PC-3 (cell line): Measurements from ENCODE around the gene FOXA3. TPM values are rescaled to one million over a fixed set of nuclear protein-coding genes. Genes with fewer than 3 reads are reported as not detected.

Experiments used
- ATAC-seq: fragments of 200-7000 bp; cut with Tn5 transposase; 2 replicates; pipeline ENCODE4 v1.9.1; 2020; ENCODE audit warnings: mild to moderate bottlenecking, moderate library complexity
- BruUV-seq: library from RNA; stranded (reverse); fragments of 400-500 nt; replicated peaks from 2 replicates; lab custom pipeline; 2021; lab: Mats Ljungman, UMichigan
- CTCF ChIA-PET: fragments of 300-600 bp; sonication (Branson Sonifier 250); formaldehyde crosslinking; loops from one replicate; lab custom pipeline; 2022; ENCODE audit warnings: antibody characterized with exemption; lab: Charles Lee
- POLR2A ChIA-PET: fragments of 300-600 bp; sonication (Branson Sonifier 250); formaldehyde crosslinking; loops from one replicate; lab custom pipeline; 2022; ENCODE audit warnings: antibody characterized with exemption; ENCODE audit not compliant: unreplicated experiment; lab: Charles Lee
- DNase-seq: peaks from one replicate; pipeline ENCODE4 v3.0.0-alpha.2; 2015
- H2AFZ ChIP-seq: fragments of 300-600 bp; sonication (generic); 2 replicates; pipeline ENCODE4 v1.6.0; 2016; ENCODE audit warnings: antibody characterized with exemption, low read length
- H3F3A ChIP-seq: fragments of 300-600 bp; sonication (generic); one replicate; pipeline ENCODE4 v1.6.0; 2017; ENCODE audit warnings: antibody characterized with exemption, low read length, control low read depth, mild to moderate bottlenecking; ENCODE audit not compliant: unreplicated experiment
- H3K27ac ChIP-seq: fragments of 300-600 bp; sonication (generic); 2 replicates; pipeline ENCODE4 v1.5.1; 2016; ENCODE audit warnings: mild to moderate bottlenecking, low read length
- H3K27me3 ChIP-seq: fragments of 300-600 bp; sonication (generic); 2 replicates; pipeline ENCODE4 v1.6.1; 2016; ENCODE audit warnings: low read length, mixed read lengths
- H3K36me3 ChIP-seq: fragments of 300-600 bp; sonication (generic); 2 replicates; pipeline ENCODE4 v1.6.1; 2016; ENCODE audit warnings: low read depth, mixed run types, low read length, mixed read lengths
- H3K4me1 ChIP-seq: fragments of 300-600 bp; sonication (generic); 2 replicates; pipeline ENCODE4 v1.5.1; 2016; ENCODE audit warnings: low read length; ENCODE audit not compliant: insufficient read depth
- H3K4me2 ChIP-seq: fragments of 300-600 bp; sonication (generic); 2 replicates; pipeline ENCODE4 v1.6.0; 2016; ENCODE audit warnings: low read length
- H3K4me3 ChIP-seq: fragments of 300-600 bp; sonication (generic); 2 replicates; pipeline ENCODE4 v1.5.1; 2016; ENCODE audit warnings: mild to moderate bottlenecking, low read length, mixed read lengths
- H3K79me2 ChIP-seq: fragments of 300-600 bp; sonication (generic); 2 replicates; pipeline ENCODE4 v1.6.1; 2017; ENCODE audit warnings: low read length, mixed read lengths
- H3K9ac ChIP-seq: fragments of 300-600 bp; sonication (generic); 2 replicates; pipeline ENCODE4 v1.6.0; 2016; ENCODE audit warnings: mild to moderate bottlenecking, low read length
- H3K9me2 ChIP-seq: fragments of 300-600 bp; sonication (generic); replicated peaks from 2 replicates; pipeline ENCODE4 v1.6.1; 2016; ENCODE audit warnings: mixed run types, low read length, mixed read lengths
- H3K9me3 ChIP-seq: fragments of 300-600 bp; sonication (generic); 2 replicates; pipeline ENCODE4 v1.6.1; 2016; ENCODE audit warnings: low read length, mixed read lengths
- H4K20me1 ChIP-seq: fragments of 300-600 bp; sonication (generic); 2 replicates; pipeline ENCODE4 v1.6.1; 2016; ENCODE audit warnings: low read length, mixed read lengths
- CTCF ChIP-seq: fragments of 300-600 bp; sonication (generic); conservative IDR thresholded peaks from 2 replicates; pipeline ENCODE4 v1.5.1; 2017; ENCODE audit warnings: antibody characterized with exemption, low read depth, mild to moderate bottlenecking, low read length
- EZH2 ChIP-seq: fragments of 300-600 bp; sonication (generic); IDR thresholded peaks from one replicate; pipeline ENCODE4 v1.6.1; 2017; ENCODE audit warnings: antibody characterized with exemption, mild to moderate bottlenecking, low read length; ENCODE audit not compliant: unreplicated experiment
- EZH2phosphoT487 ChIP-seq: fragments of 300-600 bp; sonication (generic); IDR thresholded peaks from 2 replicates; pipeline ENCODE4 v1.6.1; 2018; ENCODE audit warnings: mild to moderate bottlenecking, antibody characterized with exemption, low read length, borderline replicate concordance
- intact Hi-C: fragments of 100-400 bp; cut with micrococcal nuclease; formaldehyde crosslinking; loops from 2 replicates; pipeline ENCODE4 v1.9.0; 2023
- total RNA-seq: library from RNA; depleted of rRNA; stranded (reverse); fragments of >200 nt; gene quantifications from 2 replicates; pipeline ENCODE4 v1.2.3, GENCODE V29; 2014

Gene FOXA3
- total RNA-seq, 1 experiment from 2014 or later, result 0.33 TPM

GRCh38 chr19:45821570-45821969 is 42.6 kb upstream of the FOXA3 start:
- Histone ChIP-seq H3K9me2 (no peaks in the 10 kb centered on the region), H3K4me3 (no peak overlapping the region), H3K36me3 (no peaks in the 10 kb centered on the region; the same call in none of the 2 replicates), H3K79me2 (no peaks in the 10 kb centered on the region), H2AFZ (no peak overlapping the region), H4K20me1 (no peaks in the 10 kb centered on the region), H3K27ac (no peak overlapping the region), H3K4me2 (no peak overlapping the region), H3K9me3 (no peaks in the 10 kb centered on the region), H3K27me3 (no peaks in the 10 kb centered on the region), H3K4me1 (no peaks in the 10 kb centered on the region; the same call in 1 of the 2 replicates), H3F3A (no peaks in the 10 kb centered on the region), H3K9ac (no peak overlapping the region)
- ATAC-seq (no peak), DNase-seq (no peak)
- no peak for TF ChIP-seq CTCF
- TF ChIP-seq EZH2phosphoT487, result no peak
- TF ChIP-seq EZH2, result no peak
- intact Hi-C loops, result no loop called here
- BruUV-seq, result no TSS peak
- ChIA-PET POLR2A (no interaction called here), CTCF (no interaction called here)

GRCh38 chr19:45822716-45823115 is 41.4 kb upstream of the FOXA3 start:
- Histone ChIP-seq H3K4me1 (no peaks in the 10 kb centered on the region; the same call in 1 of the 2 replicates), H3K4me2 (no peak overlapping the region), H3K9me3 (no peaks in the 10 kb centered on the region), H3K27ac (no peak overlapping the region), H3K4me3 (no peak overlapping the region), H3K9me2 (no peaks in the 10 kb centered on the region), H3K36me3 (no peaks in the 10 kb centered on the region; the same call in 1 of the 2 replicates), H3K27me3 (no peaks in the 10 kb centered on the region), H2AFZ (no peak overlapping the region), H3F3A (no peaks in the 10 kb centered on the region), H4K20me1 (no peaks in the 10 kb centered on the region), H3K79me2 (no peaks in the 10 kb centered on the region), H3K9ac (no peak overlapping the region)
- CTCF ChIA-PET, result no interaction called here
- intact Hi-C loops, result no loop called here
- POLR2A ChIA-PET, result no interaction called here
- DNase-seq (no peak), ATAC-seq (no peak)
- no peak for TF ChIP-seq EZH2
- TF ChIP-seq CTCF, result no peak
- no peak for TF ChIP-seq EZH2phosphoT487
- no TSS peak for BruUV-seq

- DNase-seq (no peak), ATAC-seq (no peak)
- H3K4me1 ChIP-seq, result no peaks in the 10 kb centered on the region
- intact Hi-C loops, result no loop called here
- H3K4me3 ChIP-seq, result no peak overlapping the region
- H3K27ac ChIP-seq, result no peak overlapping the region
- no peaks in the 10 kb centered on the region for H3K9me3 ChIP-seq
- H3F3A ChIP-seq, result no peaks in the 10 kb centered on the region
- ChIA-PET CTCF (no interaction called here), POLR2A (no interaction called here)
- H2AFZ ChIP-seq, result no peak overlapping the region
- H3K9ac ChIP-seq, result no peak overlapping the region
- H3K79me2 ChIP-seq, result no peaks in the 10 kb centered on the region
- no peaks in the 10 kb centered on the region; the same call in 1 of the 2 replicates for H3K36me3 ChIP-seq
- TF ChIP-seq EZH2 (no peak), CTCF (no peak), EZH2phosphoT487 (no peak)
- BruUV-seq, result no TSS peak
- H3K27me3 ChIP-seq, result no peaks in the 10 kb centered on the region
- no peaks in the 10 kb centered on the region for H3K9me2 ChIP-seq
- H4K20me1 ChIP-seq, result no peaks in the 10 kb centered on the region
- H3K4me2 ChIP-seq, result no peak overlapping the region
Observed at GRCh38 chr19:45823182-45823581, 40.9 kb upstream of the FOXA3 start.
